HG03520 (cell line): ENCODE results near the gene ZCCHC17.

Source experiments
- ATAC-seq: cut with Tn5 transposase; IDR thresholded peaks from one replicate; pipeline ENCODE4 v1.9.1; 2021; ENCODE audit warnings: mild to moderate bottlenecking, moderate library complexity; ENCODE audit not compliant: unreplicated experiment

The ZCCHC17 gene

GRCh38 chr1:31389616-31390015 lies 92.8 kb downstream of the ZCCHC17 start:
- no peak for ATAC-seq

GRCh38 chr1:31390071-31390470 lies 93.2 kb downstream of the ZCCHC17 start:
- no peak for ATAC-seq

DNA sequence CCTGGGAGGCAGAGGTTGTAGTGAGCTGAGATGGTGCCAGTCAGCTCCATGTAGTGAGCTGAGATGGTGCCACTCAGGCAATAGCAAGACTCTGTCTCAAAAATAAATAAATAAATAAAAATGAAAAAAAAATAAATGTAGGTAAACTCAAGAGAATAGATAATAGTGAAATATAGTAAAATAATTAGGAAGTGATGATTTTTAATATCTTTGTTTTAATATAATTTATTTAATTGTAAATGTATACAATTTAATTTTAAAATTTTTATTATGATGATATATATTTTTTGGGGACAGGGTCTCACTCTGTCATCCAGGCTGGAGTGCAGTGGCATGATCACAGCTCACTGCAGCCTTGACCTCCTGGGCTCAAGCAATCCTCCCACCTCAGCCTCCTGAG lies 96.6 kb downstream of the ZCCHC17 start:
- ATAC-seq, result no peak

- peak; percentile 55 for ATAC-seq
Observed at GRCh38 chr1:31394584-31395193, 97.9 kb downstream of the ZCCHC17 start.

- ATAC-seq, result no peak
Observed at GRCh38 chr1:31396633-31397351, 100.0 kb downstream of the ZCCHC17 start.

DNA sequence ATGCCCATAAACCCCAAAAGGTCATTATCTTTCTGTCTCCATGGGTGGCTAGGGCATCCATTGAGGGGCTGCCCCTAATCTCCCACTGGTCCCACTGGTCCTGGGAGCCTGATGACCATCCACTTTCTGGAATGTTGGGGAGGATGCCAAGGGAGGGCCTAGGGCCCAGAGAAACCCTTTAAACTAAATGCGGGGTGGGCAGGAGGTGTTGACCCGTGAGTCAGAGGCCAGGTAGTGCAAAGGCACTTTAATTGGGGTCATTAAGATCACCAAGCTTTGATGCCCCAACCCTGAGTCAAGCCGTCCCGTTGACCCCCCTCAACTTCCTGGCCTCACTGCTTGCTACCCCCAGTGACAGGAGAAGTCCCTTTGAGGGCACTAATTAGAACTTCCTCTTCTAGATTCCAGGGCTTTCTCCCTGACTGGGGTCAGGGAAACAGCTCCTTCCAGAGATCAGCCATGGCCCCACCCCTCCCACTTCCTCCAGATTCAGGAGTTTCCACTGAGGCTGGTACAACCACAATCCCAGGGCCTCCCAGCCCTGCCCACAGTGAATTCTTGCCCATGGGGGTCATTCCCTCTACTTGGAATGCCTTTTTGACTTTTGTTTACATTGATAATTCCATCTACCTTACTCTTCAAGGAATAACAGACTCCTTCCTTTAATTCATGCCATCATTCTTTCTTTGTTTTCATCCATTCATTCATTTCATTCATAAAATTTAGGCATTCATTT lies 100.7 kb downstream of the ZCCHC17 start:
- no peak for ATAC-seq

DNA sequence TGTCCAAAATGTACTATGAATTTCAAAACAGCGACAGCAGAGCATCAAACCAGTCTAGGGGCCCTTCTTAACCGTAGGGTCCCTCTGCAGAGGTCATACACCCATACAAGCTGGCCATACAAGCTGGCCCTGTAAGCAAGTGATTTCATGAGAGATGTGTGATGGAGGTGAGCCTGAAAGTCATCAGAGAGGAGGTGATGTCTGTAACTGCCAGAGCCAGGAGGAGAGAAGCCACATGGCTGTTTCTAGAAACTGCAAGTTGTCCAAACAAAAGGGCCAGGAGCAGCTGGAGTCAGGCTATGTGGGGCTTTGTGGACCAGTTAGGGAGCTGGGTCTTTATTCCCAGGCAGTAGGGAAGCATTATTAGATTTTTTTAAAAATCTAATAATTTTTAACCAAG lies 101.4 kb downstream of the ZCCHC17 start:
- ATAC-seq, result no peak

DNA sequence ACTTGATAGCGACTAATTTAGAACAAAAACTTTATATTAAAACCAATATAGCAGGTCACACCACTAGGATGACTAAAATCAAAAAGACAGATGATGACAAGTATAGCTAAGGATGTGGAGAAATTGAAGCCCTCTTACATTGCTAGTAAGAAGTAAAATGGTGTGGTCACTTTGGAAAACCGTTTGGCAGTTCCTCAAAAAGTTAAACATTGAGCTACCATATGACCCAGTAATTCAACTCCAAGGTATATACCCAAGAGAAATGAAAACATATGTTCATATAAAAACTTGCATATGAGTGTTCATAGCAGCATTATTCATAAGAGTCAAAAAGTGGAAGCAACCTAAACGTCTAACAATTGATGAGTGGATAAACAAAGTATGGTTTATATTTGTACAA lies 103.1 kb downstream of the ZCCHC17 start:
- no peak for ATAC-seq

- ATAC-seq, result no peak
Observed at GRCh38 chr1:31400393-31400792, 103.6 kb downstream of the ZCCHC17 start.

GRCh38 chr1:31401241-31401640 lies 104.4 kb downstream of the ZCCHC17 start:
- no peak for ATAC-seq

GRCh38 chr1:31405578-31406245 lies 108.9 kb downstream of the ZCCHC17 start:
- no peak for ATAC-seq

- ATAC-seq, result no peak
Observed at GRCh38 chr1:31407029-31407626, 110.3 kb downstream of the ZCCHC17 start.

DNA sequence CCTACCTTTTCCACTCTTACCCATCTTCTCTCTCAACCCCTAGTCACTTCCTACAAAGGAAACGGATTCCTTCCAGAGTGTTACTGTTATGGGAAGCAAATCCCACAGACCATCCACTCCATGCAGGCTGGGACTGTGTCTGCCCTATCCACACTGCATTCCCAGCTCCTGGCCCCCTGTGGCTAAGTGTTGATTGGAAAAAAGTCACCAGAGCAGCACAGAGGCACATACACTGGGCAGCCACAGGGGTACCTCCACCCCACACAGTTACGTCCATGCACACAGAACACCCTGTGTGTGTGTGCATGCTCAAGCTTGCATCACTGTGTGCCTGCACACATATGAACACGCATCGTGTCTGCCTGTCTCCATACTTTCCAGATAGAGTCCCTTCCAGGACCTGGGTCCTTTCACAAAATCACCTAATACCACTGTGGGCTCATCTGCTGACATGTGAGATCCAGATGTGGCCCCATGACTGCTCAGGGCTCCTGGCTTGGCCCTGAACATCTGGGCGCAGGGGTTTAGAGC lies 112.0 kb downstream of the ZCCHC17 start:
- no peak for ATAC-seq

- no peak for ATAC-seq
Observed at GRCh38 chr1:31409946-31410858, 113.4 kb downstream of the ZCCHC17 start.

DNA sequence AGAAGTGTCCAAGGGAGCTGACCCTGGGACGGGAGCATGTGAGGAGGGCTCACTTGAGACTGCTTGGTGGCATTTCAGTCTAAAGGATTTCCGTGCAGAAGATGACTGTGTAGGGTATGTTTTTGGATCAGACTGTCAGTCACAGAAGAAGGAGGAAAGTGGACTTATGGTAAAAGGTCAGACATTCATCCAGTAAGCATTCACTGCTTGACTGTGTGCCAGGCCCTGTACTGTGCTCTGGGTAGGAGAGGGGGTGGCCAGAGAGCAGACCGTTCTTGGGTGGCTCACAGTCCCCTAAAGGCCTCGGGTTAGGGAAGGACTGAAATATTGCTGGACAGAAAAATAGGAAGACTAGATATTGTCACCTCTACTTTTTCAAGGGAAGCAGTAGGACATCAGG lies 114.0 kb downstream of the ZCCHC17 start:
- no peak for ATAC-seq

GRCh38 chr1:31412205-31412604 lies 115.4 kb downstream of the ZCCHC17 start:
- no peak for ATAC-seq

GRCh38 chr1:31412732-31413404 lies 116.0 kb downstream of the ZCCHC17 start, which contains the start of gene SERINC2:
TSS of gene SERINC2 (plus strand) at chr1:31413213. CDS start at chr1:31413266, 53 bp downstream.
- no peak for ATAC-seq

GRCh38 chr1:31413405-31414001 lies 116.7 kb downstream of the ZCCHC17 start:
- ATAC-seq, result no peak
